HG03354 (cell line): Measurements from ENCODE around the gene FGF22.
A peak's percentile ranks its signal among the peaks of the same experiment; 100 is the strongest.
"Not testable (repeated sequence)": the region's sequence is repeated elsewhere in the genome, so short reads cannot be mapped to it uniquely, and the experiment has no call there.

Experiments used
- ATAC-seq: cut with Tn5 transposase; IDR thresholded peaks from one replicate; pipeline ENCODE4 v1.9.1; 2021; ENCODE audit warnings: mild to moderate bottlenecking; ENCODE audit not compliant: unreplicated experiment, poor library complexity, severe bottlenecking

FGF22 gene

GRCh38 chr19:639253-640160, at the start of gene FGF22:
Gene FGF22, plus strand, starts transcription at chr19:639879. Its CDS starts 47 bp downstream, at chr19:639926.
- peak; percentile 60 for ATAC-seq

DNA sequence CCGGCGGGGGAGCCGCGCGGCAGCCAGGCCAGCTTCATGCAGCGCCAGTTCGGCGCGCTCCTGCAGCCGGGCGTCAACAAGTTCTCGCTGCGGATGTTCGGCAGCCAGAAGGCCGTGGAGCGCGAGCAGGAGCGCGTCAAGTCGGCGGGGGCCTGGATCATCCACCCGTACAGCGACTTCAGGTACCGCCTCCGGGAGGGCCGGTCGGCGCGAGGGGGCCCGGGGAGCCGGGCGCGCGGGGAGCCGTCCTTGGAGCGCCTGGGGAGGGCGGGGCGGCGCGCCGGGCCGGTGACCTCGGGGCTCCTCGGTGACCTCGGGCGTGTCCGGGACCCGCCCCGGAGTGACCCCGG, 49.3 kb upstream of the FGF22 start:
- no peak for ATAC-seq

GRCh38 chr19:590750-591098, 49.0 kb upstream of the FGF22 start:
- ATAC-seq = no peak

DNA sequence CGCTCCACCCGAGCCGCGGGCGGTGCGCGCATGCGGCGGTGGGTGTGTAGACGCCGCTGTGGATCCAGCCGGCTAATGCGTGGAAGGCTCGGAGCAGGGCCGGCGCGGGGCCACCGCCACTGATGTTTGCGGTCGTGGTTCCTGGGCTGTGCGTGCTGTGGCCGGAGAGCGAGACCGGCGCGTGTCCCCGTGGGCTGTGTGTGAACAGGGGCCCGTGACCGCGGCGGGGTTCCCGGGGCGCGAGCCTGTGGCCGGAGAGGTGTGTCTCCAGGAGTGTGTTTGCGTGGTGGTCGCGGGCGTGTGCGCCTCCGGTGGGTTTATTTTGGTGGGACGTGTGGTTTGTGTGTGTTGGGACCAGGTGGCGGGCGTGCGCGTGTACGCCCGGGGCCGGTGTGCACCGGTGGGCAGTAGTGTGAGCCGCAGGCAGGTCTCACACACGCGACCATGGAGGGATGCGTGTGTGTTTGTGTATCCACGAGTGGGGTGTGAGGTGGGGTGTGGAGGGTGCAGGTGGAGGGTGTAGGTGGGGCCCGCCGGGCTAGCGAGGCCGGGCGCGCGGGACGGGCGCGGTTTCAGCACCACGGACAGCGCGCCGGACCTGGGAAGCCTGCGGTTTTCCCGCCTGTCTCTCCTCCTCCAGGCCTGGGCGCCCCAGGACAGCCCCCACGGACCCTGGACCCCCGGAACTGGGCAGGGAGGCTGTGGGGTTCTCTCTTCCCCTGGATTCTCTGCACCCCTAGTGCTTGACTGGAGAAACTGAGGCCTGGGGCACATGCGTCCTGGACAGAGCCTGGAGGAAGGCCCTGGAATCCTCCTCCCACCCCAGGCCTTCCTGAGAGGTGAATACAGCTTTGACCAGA, 48.4 kb upstream of the FGF22 start:
- ATAC-seq = no peak

DNA sequence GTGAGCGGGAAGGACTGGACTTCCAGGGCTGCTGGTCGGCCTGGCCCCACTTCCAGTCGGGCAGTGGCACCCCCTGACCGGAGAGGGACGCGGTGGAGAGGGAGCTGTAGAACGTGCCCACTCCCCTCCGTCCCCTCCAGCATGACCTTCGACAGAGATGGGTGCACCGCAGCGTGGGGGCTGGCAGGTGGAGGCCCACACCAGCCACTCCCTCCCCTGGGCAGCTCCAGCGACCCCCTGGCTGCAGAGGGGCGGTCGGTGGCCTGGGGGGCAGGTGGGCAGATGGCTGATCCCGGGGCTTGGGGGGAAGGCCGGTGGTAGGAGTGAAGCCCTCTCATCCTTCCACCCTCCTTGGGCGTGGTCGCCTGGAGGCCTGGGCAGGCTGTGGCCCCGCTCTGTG, 47.6 kb upstream of the FGF22 start:
- no peak for ATAC-seq

DNA sequence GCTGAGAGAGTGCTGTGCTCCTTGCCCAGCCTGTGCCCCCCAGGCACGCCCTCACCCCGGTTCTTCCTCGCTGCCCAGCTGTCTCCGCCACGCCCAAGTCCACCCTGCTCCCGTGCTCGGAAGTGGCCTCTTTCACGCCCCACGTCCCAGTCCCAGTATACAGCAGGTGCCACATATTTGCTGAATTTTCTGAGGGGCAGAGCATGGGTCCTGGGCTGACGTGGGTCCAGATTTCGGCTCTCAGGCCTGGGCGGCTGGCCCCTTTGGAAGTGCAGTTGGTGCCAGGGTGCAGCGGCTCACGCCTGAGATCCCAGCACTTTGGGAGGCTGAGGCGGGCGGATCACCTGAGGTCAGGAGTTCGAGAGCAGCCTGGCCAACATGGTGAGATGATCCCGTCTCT, 46.6 kb upstream of the FGF22 start:
- no peak for ATAC-seq

DNA sequence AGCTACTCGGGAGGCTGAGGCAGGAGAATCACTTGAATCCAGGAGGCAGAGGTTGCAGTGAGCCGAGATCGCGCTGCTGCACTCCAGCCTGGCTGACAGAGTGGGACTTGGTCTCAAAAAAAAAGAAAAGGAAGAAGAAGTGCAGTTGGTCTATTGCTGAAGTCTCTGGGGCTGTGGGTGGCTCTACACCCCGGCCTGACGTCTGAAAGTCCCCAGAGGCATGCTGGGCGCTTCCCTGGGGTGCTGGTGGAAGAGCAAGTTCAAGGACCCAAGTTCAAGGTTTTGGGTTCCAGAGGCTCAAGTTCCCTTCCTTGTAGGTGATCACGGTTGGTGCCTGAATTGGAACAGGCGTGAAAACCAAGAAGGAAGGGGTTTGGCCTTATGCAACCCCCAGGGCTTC, 46.2 kb upstream of the FGF22 start:
- no peak for ATAC-seq

DNA sequence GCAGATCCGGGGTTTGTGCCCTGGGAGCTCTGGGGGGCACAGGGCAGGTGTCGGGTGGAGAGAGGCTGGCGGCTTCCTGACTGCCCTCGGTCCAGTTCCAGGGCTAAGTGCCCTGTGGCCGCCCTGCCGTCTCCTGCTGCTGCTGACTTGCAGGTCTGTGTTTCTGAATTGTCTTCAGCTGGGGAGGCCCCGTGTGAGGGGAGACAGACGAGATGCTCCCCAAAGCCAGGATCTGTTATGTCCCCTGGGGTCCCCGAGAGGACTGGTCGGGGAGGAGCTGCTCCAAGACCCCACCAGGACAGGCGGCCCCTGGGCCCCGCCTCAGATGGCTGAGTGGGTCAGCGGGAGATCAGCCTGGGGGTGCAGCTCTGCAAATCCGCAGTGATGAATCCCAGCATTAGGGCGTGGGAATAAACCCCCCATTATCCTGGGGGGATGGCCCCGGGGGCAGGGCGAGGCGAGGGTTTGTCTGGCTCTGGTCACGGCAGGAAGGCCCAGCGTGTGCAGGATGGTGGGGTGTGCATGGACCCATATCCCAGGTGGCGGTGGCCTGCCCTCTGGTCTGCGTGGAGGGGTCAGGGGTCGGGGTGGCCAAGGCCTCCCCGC, 45.3 kb upstream of the FGF22 start:
- no peak for ATAC-seq

GRCh38 chr19:595326-596262, 44.1 kb upstream of the FGF22 start:
- no peak for ATAC-seq

DNA sequence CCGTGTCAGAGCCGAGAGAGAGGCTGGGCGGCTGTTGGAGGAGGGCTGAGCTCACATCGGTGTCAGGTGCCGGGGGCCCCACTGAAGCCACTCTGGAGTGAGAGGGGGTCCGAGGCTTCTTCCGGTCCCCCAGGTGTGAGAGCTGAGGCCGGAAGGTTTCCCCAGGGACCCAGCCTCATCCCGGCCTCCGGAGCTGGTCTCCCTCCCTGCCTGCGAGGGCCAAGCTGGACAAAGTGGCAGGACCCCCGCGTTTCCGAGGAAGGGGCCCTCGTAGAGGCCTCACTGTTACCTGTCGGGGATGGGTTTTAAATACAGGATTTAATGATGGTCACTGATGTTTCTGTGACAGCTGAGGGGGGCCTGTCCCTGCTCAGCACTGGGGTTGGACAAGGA, 43.4 kb upstream of the FGF22 start:
- no peak for ATAC-seq

GRCh38 chr19:597406-598315, 42.0 kb upstream of the FGF22 start:
- ATAC-seq = no peak

- no peak for ATAC-seq
Measured at GRCh38 chr19:601310-601709, 38.4 kb upstream of the FGF22 start.

DNA sequence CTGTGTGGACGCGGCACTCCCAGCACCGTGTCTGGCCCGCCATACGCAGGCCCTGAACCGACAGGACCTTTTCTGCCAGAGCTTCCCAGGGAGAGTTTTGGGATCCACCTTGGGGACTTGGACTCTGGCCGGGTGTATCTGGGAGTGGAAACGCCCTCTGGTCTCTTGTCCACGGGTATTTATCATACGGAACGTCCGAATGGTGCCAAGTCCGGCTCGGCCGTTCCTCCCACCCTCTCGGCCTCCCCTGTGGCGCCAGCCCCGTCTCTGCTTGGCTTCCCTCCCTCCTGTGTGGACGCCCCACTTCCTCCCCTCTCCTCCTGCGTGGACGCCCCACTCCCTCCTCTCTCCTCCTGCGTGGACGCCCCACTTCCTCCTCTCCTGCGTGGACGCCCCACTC, 37.9 kb upstream of the FGF22 start:
- no peak for ATAC-seq

DNA sequence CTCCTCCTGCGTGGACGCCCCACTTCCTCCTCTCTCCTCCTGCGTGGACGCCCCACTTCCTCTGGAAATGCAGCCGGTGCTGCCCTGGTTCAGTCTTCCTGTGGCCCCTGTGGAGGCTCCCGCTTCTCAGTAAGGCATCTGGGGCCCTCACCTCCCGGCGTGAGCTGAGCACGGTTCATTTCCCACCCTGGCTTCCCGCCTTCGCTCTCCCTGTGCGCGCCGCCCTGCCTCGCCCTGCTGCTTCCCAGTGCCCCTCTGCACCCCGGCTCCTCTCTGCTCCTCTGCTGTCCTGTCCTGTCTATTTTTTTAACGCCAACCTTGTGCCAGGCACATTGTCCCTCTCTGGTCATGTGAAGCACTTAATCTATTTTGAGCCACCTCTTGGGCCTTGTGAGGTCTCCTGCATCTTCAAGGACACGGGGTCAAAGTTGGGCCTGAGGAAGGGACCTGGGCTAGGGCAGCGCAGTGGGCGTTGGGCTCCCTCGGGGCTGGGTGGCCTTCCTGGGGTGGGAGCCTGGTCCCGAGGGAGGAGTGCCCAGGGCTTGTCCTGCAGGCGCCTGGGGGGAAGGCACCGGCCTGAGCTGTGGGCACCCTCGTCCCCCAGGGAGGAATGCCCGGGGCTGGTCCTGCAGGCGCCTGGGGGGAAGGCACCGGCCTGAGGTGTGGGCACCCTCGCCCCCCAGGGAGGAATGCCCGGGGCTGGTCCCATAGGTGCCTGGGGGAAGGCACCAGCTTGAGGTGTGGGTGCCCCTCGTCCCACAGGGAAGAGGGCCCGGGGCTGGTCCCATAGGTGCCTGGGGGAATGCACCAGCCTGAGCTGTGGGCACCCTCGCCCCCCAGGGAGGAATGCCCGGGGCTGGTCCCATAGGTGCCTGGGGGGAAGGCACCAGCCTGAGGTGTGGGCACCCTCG, 37.0 kb upstream of the FGF22 start:
- ATAC-seq = no peak

GRCh38 chr19:603302-603639, 36.4 kb upstream of the FGF22 start:
- not testable (repeated sequence) for ATAC-seq

DNA sequence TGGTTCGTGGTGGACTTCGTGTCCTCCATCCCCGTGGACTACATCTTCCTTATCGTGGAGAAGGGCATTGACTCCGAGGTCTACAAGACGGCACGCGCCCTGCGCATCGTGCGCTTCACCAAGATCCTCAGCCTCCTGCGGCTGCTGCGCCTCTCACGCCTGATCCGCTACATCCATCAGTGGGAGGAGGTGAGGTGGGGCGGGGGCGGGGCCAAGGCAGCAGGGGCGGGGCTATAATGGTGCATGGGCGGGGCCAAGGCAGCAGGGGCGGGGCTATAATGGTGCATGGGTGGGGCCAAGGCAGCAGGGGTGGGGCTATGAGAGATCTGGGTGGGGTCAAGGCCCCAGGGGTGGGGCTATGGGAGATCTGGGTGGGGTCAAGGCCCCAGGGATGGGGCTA, 35.9 kb upstream of the FGF22 start:
- not testable (repeated sequence) for ATAC-seq

DNA sequence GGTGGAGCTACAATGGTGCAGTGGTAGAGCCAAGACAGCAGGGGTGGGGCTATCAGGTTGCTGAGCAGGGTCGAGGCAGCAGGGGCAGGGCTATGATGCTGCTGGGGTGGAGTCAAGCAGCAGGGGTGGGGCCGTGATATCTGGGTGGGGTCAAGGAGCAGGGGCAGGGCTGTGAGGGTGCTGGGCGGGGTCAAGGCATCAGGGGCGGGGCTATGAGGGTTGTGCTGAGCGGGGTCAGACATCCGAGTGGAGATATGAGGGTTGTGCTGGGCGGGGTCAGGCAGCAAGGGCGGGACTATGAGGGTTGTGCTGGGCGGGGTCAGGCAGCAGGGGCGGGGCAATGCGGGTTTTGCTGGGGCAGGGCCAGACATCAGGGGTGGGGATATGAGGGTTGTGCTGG, 35.3 kb upstream of the FGF22 start:
- ATAC-seq = no peak
